GM19328 (cell line): ENCODE results near the gene OPTN.
"Not testable (repeated sequence)": the region's sequence is repeated elsewhere in the genome, so short reads cannot be mapped to it uniquely, and the experiment has no call there.

Experiments
- ATAC-seq: cut with Tn5 transposase; IDR thresholded peaks from one replicate; pipeline ENCODE4 v1.9.1; 2021; ENCODE audit warnings: mild to moderate bottlenecking, moderate library complexity; ENCODE audit not compliant: unreplicated experiment

OPTN gene

GRCh38 chr10:13089345-13089744 lies 10.6 kb upstream of the OPTN start:
- ATAC-seq, result no peak

- ATAC-seq, result no peak
Measured at GRCh38 chr10:13090289-13090688, 9.7 kb upstream of the OPTN start.

- no peak for ATAC-seq
Measured at GRCh38 chr10:13091801-13092200, 8.2 kb upstream of the OPTN start.

- no peak for ATAC-seq
Measured at GRCh38 chr10:13092291-13093102, 7.5 kb upstream of the OPTN start.

GRCh38 chr10:13094082-13094481 lies 5.9 kb upstream of the OPTN start:
- not testable (repeated sequence) for ATAC-seq

- no peak for ATAC-seq
Measured at GRCh38 chr10:13095094-13095493, 4.9 kb upstream of the OPTN start.

- ATAC-seq, result no peak
Measured at GRCh38 chr10:13095929-13096328, 4.0 kb upstream of the OPTN start.

GRCh38 chr10:13099144-13099665 lies 758 bp upstream of the OPTN start:
- peak; percentile 24 for ATAC-seq

- ATAC-seq, result peak; percentile 27
Measured at GRCh38 chr10:13100349-13101294, 659 bp downstream of the OPTN start.

GRCh38 chr10:13102002-13102794 lies 2.2 kb downstream of the OPTN start:
- ATAC-seq, result no peak

- ATAC-seq, result no peak
Measured at GRCh38 chr10:13103554-13103953, 3.6 kb downstream of the OPTN start.

GRCh38 chr10:13104697-13105096 lies 4.7 kb downstream of the OPTN start:
- no peak for ATAC-seq

GRCh38 chr10:13105184-13105583 lies 5.2 kb downstream of the OPTN start:
- ATAC-seq, result no peak

- no peak for ATAC-seq
Measured at GRCh38 chr10:13106387-13107045, 6.6 kb downstream of the OPTN start.

- no peak for ATAC-seq
Measured at GRCh38 chr10:13110908-13111307, 10.9 kb downstream of the OPTN start.

GRCh38 chr10:13113544-13113943 lies 13.6 kb downstream of the OPTN start:
- ATAC-seq, result no peak

- ATAC-seq, result no peak
Measured at GRCh38 chr10:13115832-13116803, 16.2 kb downstream of the OPTN start.

GRCh38 chr10:13117841-13118783 lies 18.1 kb downstream of the OPTN start:
- no peak for ATAC-seq
